Right lobe of liver (tissue), 4 donors: ENCODE data around the gene NPY2R.

Experiments used
- CTCF ChIP-seq, 4 donors: fragments of 200-600 bp in 3 of 4; fragments of 450-650 bp in 1 of 4; IDR thresholded peaks; one replicate each; pipeline versions ENCODE4 v1.5.1 to v1.8.0; 2016 to 2022; ENCODE audit warnings: antibody characterized with exemption in 4 of 4, mild to moderate bottlenecking in 2 of 4
- POLR2A ChIP-seq: fragments of 450-650 bp; IDR thresholded peaks from one replicate; pipeline ENCODE4 v1.6.1; 2017; ENCODE audit warnings: antibody characterized with exemption, mild to moderate bottlenecking
- donor health status: DM: no; HTN: no; CAD: no.
- donor health status: DM: no; HTN: no; CAD: no.
- donor health status: DM: no; HTN: yes; CAD: no.

GRCh38 chr4:155252327-155252726, 43.9 kb downstream of the NPY2R start:
- TF ChIP-seq CTCF (IDR thresholded peaks at IDR 0.05) (no peak), POLR2A (no peak)
